Right lobe of liver (tissue), 4 donors: Measurements from ENCODE around the gene ARSD.

ENCODE experiments used
- CTCF ChIP-seq, 4 donors: fragments of 200-600 bp in 3 of 4; fragments of 450-650 bp in 1 of 4; IDR thresholded peaks; one replicate each; pipeline versions ENCODE4 v1.5.1 to v1.8.0; 2016 to 2022; ENCODE audit warnings: antibody characterized with exemption in 4 of 4, mild to moderate bottlenecking in 2 of 4
- POLR2A ChIP-seq: fragments of 450-650 bp; IDR thresholded peaks from one replicate; pipeline ENCODE4 v1.6.1; 2017; ENCODE audit warnings: antibody characterized with exemption, mild to moderate bottlenecking
- donor health status: DM: no; HTN: no; CAD: no.
- donor health status: DM: no; HTN: no; CAD: no.
- donor health status: DM: no; HTN: yes; CAD: no.

- TF ChIP-seq POLR2A = no peak
- TF ChIP-seq CTCF (IDR thresholded peaks at IDR 0.05) = no peak
Measured at GRCh38 chrX:2917767-2918166, 11.4 kb downstream of the ARSD start.
